Upper lobe of right lung (tissue), 1 donor: Measurements from ENCODE around the gene DNAJC6. TPM values are rescaled to one million over a fixed set of nuclear protein-coding genes. Genes with fewer than 3 reads are reported as not detected.

Experiments
- ATAC-seq: fragments of 200-7000 bp; cut with Tn5 transposase; one replicate; pipeline ENCODE4 v1.9.1; 2020; ENCODE audit warnings: mild to moderate bottlenecking, moderate library complexity
- DNase-seq: peaks from one replicate; pipeline ENCODE4 v3.0.0-alpha.2; 2020
- H3K27ac ChIP-seq: fragments of 200-600 bp; one replicate; pipeline ENCODE4 v1.8.0; 2022
- H3K27me3 ChIP-seq: fragments of 200-600 bp; one replicate; pipeline ENCODE4 v1.8.0; 2022; ENCODE audit warnings: mild to moderate bottlenecking
- H3K36me3 ChIP-seq: fragments of 200-600 bp; one replicate; pipeline ENCODE4 v1.8.0; 2022
- H3K4me1 ChIP-seq: fragments of 200-600 bp; one replicate; pipeline ENCODE4 v1.8.0; 2022
- H3K4me3 ChIP-seq: fragments of 200-600 bp; one replicate; pipeline ENCODE4 v1.8.0; 2022; ENCODE audit warnings: mild to moderate bottlenecking
- H3K9me3 ChIP-seq: fragments of 200-600 bp; one replicate; pipeline ENCODE4 v1.8.0; 2022
- CTCF ChIP-seq: fragments of 200-600 bp; IDR thresholded peaks from one replicate; pipeline ENCODE4 v1.8.0; 2022; ENCODE audit warnings: antibody characterized with exemption
- intact Hi-C: fragments of 100-400 bp; cut with DNase I; formaldehyde crosslinking; loops from one replicate; pipeline ENCODE4 v1.11.0; 2022
- total RNA-seq: library from RNA; stranded (reverse); fragmentation: NEBNext Ultra II Directional; extraction: Animal tissue kit (Norgen Biotek cat#: 25700); gene quantifications from one replicate; pipeline ENCODE4 v1.2.1, GENCODE V29; 2021
- donor health status: DM: no; HTN: yes; CAD: no; lungs with severe emphysema.

DNAJC6 gene
- total RNA-seq, 1 donor from 2014 or later = 6.6 TPM

GRCh38 chr1:65308781-65309303, 501 bp upstream of the DNAJC6 start:
- H3K27me3 ChIP-seq = peaks cover 25% of the 10 kb centered on the region
- no peaks in the 10 kb centered on the region for H3K9me3 ChIP-seq
- no peak overlapping the region for H3K27ac ChIP-seq
- peak overlapping the region; percentile 40 for H3K4me3 ChIP-seq
- H3K36me3 ChIP-seq = no peaks in the 10 kb centered on the region
- TF ChIP-seq CTCF = no peak
- intact Hi-C loops = no loop called here
- ATAC-seq (no peak), DNase-seq (no peak)
- no peaks in the 10 kb centered on the region for H3K4me1 ChIP-seq

GRCh38 chr1:65310078-65310587, 790 bp downstream of the DNAJC6 start:
- DNase-seq (no peak), ATAC-seq (no peak)
- Histone ChIP-seq H3K4me1 (no peaks in the 10 kb centered on the region), H3K27me3 (peaks cover 25% of the 10 kb centered on the region), H3K36me3 (no peaks in the 10 kb centered on the region), H3K9me3 (no peaks in the 10 kb centered on the region), H3K4me3 (peak overlapping the region; percentile 40), H3K27ac (no peak overlapping the region)
- no peak for TF ChIP-seq CTCF
- intact Hi-C loops = no loop called here

- H3K27me3 ChIP-seq = peaks cover 25% of the 10 kb centered on the region
- DNase-seq (no peak), ATAC-seq (no peak)
- no peaks in the 10 kb centered on the region for H3K36me3 ChIP-seq
- H3K9me3 ChIP-seq = no peaks in the 10 kb centered on the region
- TF ChIP-seq CTCF = no peak
- intact Hi-C loops = no loop called here
- no peaks in the 10 kb centered on the region for H3K4me1 ChIP-seq
- no peak overlapping the region for H3K27ac ChIP-seq
- H3K4me3 ChIP-seq = no peak overlapping the region
Observed at GRCh38 chr1:65311760-65312159, 2.4 kb downstream of the DNAJC6 start.

- no peaks in the 10 kb centered on the region for H3K9me3 ChIP-seq
Observed at GRCh38 chr1:65316233-65316632, 6.9 kb downstream of the DNAJC6 start.

GRCh38 chr1:65317866-65318653, 8.7 kb downstream of the DNAJC6 start:
- no peak for TF ChIP-seq CTCF
- intact Hi-C loops = no loop called here
- H3K9me3 ChIP-seq = no peaks in the 10 kb centered on the region
- no peak overlapping the region for H3K27ac ChIP-seq
- H3K27me3 ChIP-seq = no peaks in the 10 kb centered on the region
- no peak overlapping the region for H3K4me3 ChIP-seq
- ATAC-seq (no peak), DNase-seq (no peak)
- no peaks in the 10 kb centered on the region for H3K36me3 ChIP-seq
- H3K4me1 ChIP-seq = no peaks in the 10 kb centered on the region

More at GRCh38 chr1:65316233-65316632, 6.9 kb downstream of the DNAJC6 start:
- intact Hi-C loops = no loop called here
- no peak for DNase-seq
- no peaks in the 10 kb centered on the region for H3K27me3 ChIP-seq
- no peaks in the 10 kb centered on the region for H3K4me1 ChIP-seq
- H3K36me3 ChIP-seq = no peaks in the 10 kb centered on the region
- no peak overlapping the region for H3K27ac ChIP-seq
- no peak for ATAC-seq
- no peak for TF ChIP-seq CTCF
- H3K4me3 ChIP-seq = no peak overlapping the region
